H9 (cell line): ENCODE results near the gene UQCC3. TPM values are rescaled to one million over a fixed set of nuclear protein-coding genes. Genes with fewer than 3 reads are reported as not detected.
A peak's percentile ranks its signal among the peaks of the same experiment; 100 is the strongest.

Experiments
- DNase-seq: peaks from one replicate; pipeline ENCODE4 v3.0.0-alpha.2; 2017
- H2AFZ ChIP-seq: one replicate; pipeline ENCODE4 v1.6.1; 2013; ENCODE audit warnings: mild to moderate bottlenecking, low read length, control low read depth, moderate library complexity
- H2AK5ac ChIP-seq: 2 replicates; pipeline ENCODE4 v1.6.1; 2013; ENCODE audit warnings: low read length, control low read depth, mixed read lengths; ENCODE audit not compliant: insufficient read length
- H2BK120ac ChIP-seq: one replicate; pipeline ENCODE4 v1.6.1; 2013; ENCODE audit warnings: low read depth, mild to moderate bottlenecking, low read length, control low read depth, inconsistent platforms; ENCODE audit not compliant: poor library complexity, severe bottlenecking
- H2BK12ac ChIP-seq: 2 replicates; pipeline ENCODE4 v1.6.1; 2013; ENCODE audit warnings: low read length, control low read depth, mixed read lengths, low read depth; ENCODE audit not compliant: insufficient read length
- H2BK15ac ChIP-seq: 2 replicates; pipeline ENCODE4 v1.6.1; 2013; ENCODE audit warnings: low read depth, low read length, control low read depth
- H2BK20ac ChIP-seq: one replicate; pipeline ENCODE4 v1.6.1; 2013; ENCODE audit warnings: low read depth, mild to moderate bottlenecking, low read length, control low read depth, inconsistent platforms; ENCODE audit not compliant: poor library complexity, severe bottlenecking
- H2BK5ac ChIP-seq: 2 replicates; pipeline ENCODE4 v1.6.1; 2013; ENCODE audit warnings: low read length, control low read depth, mixed read lengths; ENCODE audit not compliant: insufficient read length
- H3K14ac ChIP-seq: 2 replicates; pipeline ENCODE4 v1.6.1; 2013; ENCODE audit warnings: low read length, control low read depth; ENCODE audit not compliant: insufficient read depth
- H3K18ac ChIP-seq: 2 replicates; pipeline ENCODE4 v1.6.1; 2013; ENCODE audit warnings: low read depth, mild to moderate bottlenecking, mixed read lengths, low read length, control low read depth; ENCODE audit not compliant: insufficient read length
- H3K23ac ChIP-seq: 2 replicates; pipeline ENCODE4 v1.6.1; 2013; ENCODE audit warnings: low read length, control low read depth, mixed read lengths, low read depth; ENCODE audit not compliant: insufficient read length
- H3K23me2 ChIP-seq: 2 replicates; pipeline ENCODE4 v1.6.1; 2013; ENCODE audit warnings: low read depth, mild to moderate bottlenecking, mixed read lengths, low read length, control low read depth; ENCODE audit not compliant: insufficient read length, poor library complexity, severe bottlenecking
- H3K27ac ChIP-seq: 2 replicates; pipeline ENCODE4 v1.5.1; 2013; ENCODE audit warnings: low read length, control low read depth, mixed read lengths, low read depth; ENCODE audit not compliant: insufficient read length
- H3K27me3 ChIP-seq: 2 replicates; pipeline ENCODE4 v1.6.1; 2013; ENCODE audit warnings: low read length, control low read depth, inconsistent platforms; ENCODE audit not compliant: insufficient read depth
- H3K4ac ChIP-seq: 2 replicates; pipeline ENCODE4 v1.6.1; 2013; ENCODE audit warnings: low read depth, mild to moderate bottlenecking, control low read depth, inconsistent platforms, low read length, moderate library complexity
- H3K4me1 ChIP-seq: 2 replicates; pipeline ENCODE4 v1.6.1; 2013; ENCODE audit warnings: low read length, control low read depth, inconsistent platforms; ENCODE audit not compliant: insufficient read depth
- H3K4me2 ChIP-seq: 2 replicates; pipeline ENCODE4 v1.6.1; 2013; ENCODE audit warnings: low read length, control low read depth, mixed read lengths; ENCODE audit not compliant: insufficient read length, insufficient read depth
- H3K56ac ChIP-seq: 2 replicates; pipeline ENCODE4 v1.6.1; 2013; ENCODE audit warnings: low read depth, mild to moderate bottlenecking, mixed read lengths, low read length, control low read depth; ENCODE audit not compliant: insufficient read length
- H3K79me1 ChIP-seq: 2 replicates; pipeline ENCODE4 v1.6.1; 2013; ENCODE audit warnings: low read depth, mild to moderate bottlenecking, moderate library complexity, low read length, control low read depth, inconsistent platforms; ENCODE audit not compliant: insufficient read depth, poor library complexity, severe bottlenecking
- H3K79me2 ChIP-seq: 2 replicates; pipeline ENCODE4 v1.6.1; 2013; ENCODE audit warnings: low read length, control low read depth, inconsistent platforms; ENCODE audit not compliant: insufficient read depth
- H3K9ac ChIP-seq: 2 replicates; pipeline ENCODE4 v1.6.1; 2013; ENCODE audit warnings: low read length, control low read depth, mixed read lengths; ENCODE audit not compliant: insufficient read length; ENCODE audit errors: extremely low read depth
- H3K9me3 ChIP-seq: one replicate; pipeline ENCODE4 v1.6.1; 2013; ENCODE audit warnings: low read depth, low read length, inconsistent platforms; ENCODE audit not compliant: control insufficient read depth
- H3T11ph ChIP-seq: one replicate; pipeline ENCODE4 v1.6.1; 2013; ENCODE audit warnings: mild to moderate bottlenecking, low read length, control low read depth, inconsistent platforms
- H4K20me1 ChIP-seq: one replicate; pipeline ENCODE4 v1.6.1; 2013; ENCODE audit not compliant: control insufficient read depth, insufficient read length, insufficient read depth
- H4K5ac ChIP-seq: 2 replicates; pipeline ENCODE4 v1.6.1; 2013; ENCODE audit warnings: low read depth, mild to moderate bottlenecking, mixed read lengths, low read length, control low read depth; ENCODE audit not compliant: insufficient read length
- H4K8ac ChIP-seq: replicated peaks from 2 replicates; pipeline ENCODE4 v1.6.1; 2013; ENCODE audit warnings: low read length, control low read depth, mixed read lengths, low read depth; ENCODE audit not compliant: insufficient read length
- H4K91ac ChIP-seq: 2 replicates; pipeline ENCODE4 v1.6.1; 2013; ENCODE audit warnings: low read depth, mild to moderate bottlenecking, moderate library complexity, mixed read lengths, low read length, control low read depth; ENCODE audit not compliant: insufficient read length
- H3K27ac Mint-ChIP-seq, 3 experiments: 2 replicates in 2 of 3; 3 replicates in 1 of 3; pipeline ENCODE4 v1.8.0; 2020 to 2021; ENCODE audit warnings: mixed read lengths in 3 of 3, mild to moderate bottlenecking in 1 of 3, moderate library complexity in 1 of 3
- H3K27me3 Mint-ChIP-seq: 2 replicates; pipeline ENCODE4 v1.8.0; 2021; ENCODE audit warnings: low read depth, mild to moderate bottlenecking, moderate library complexity, mixed read lengths
- H3K36me3 Mint-ChIP-seq, 3 experiments: 2 replicates in 2 of 3; 3 replicates in 1 of 3; pipeline ENCODE4 v1.8.0; 2020 to 2021; ENCODE audit warnings: low read depth in 3 of 3, mixed read lengths in 3 of 3; ENCODE audit not compliant: insufficient read depth in 1 of 3
- H3K4me1 Mint-ChIP-seq, 2 experiments: 2 replicates each; pipeline ENCODE4 v1.8.0; 2020; ENCODE audit warnings: mixed read lengths in 2 of 2
- H3K4me3 Mint-ChIP-seq, 2 experiments: 2 replicates in 1 of 2; 3 replicates in 1 of 2; pipeline ENCODE4 v1.8.0; 2020 to 2021; ENCODE audit warnings: mild to moderate bottlenecking in 2 of 2, mixed read lengths in 2 of 2, moderate library complexity in 1 of 2
- H3K9me3 Mint-ChIP-seq, 2 experiments: 2 replicates in 1 of 2; 3 replicates in 1 of 2; pipeline ENCODE4 v1.8.0; 2020; ENCODE audit warnings: mild to moderate bottlenecking in 2 of 2, mixed read lengths in 2 of 2, moderate library complexity in 1 of 2
- WGBS: extraction: QIAGEN DNeasy Blood & Tissue Kit; methylation state at CpG from one replicate; pipeline ENCODE4 v1.1.7; 2013; ENCODE audit warnings: missing lambda C conversion rate, low lambda C conversion rate, mixed read lengths; ENCODE audit not compliant: insufficient read length; ENCODE audit errors: extremely low coverage; 5-methylcytosine and 5-hydroxymethylcytosine counted together
- total RNA-seq: library from RNA; stranded (reverse); gene quantifications from 2 replicates; pipeline ENCODE4 v1.2.1, GENCODE V29; 2021
- TF ChIP-seq, protein P1 (sequence below): fragments of 200-600 bp; sonication (generic); conservative IDR thresholded peaks from 3 replicates; pipeline ENCODE4 v1.8.0; 2021; ENCODE audit warnings: antibody characterized with exemption, mild to moderate bottlenecking

UQCC3 gene
- total RNA-seq, 1 experiment from 2014 or later, result 11.1 TPM

DNA sequence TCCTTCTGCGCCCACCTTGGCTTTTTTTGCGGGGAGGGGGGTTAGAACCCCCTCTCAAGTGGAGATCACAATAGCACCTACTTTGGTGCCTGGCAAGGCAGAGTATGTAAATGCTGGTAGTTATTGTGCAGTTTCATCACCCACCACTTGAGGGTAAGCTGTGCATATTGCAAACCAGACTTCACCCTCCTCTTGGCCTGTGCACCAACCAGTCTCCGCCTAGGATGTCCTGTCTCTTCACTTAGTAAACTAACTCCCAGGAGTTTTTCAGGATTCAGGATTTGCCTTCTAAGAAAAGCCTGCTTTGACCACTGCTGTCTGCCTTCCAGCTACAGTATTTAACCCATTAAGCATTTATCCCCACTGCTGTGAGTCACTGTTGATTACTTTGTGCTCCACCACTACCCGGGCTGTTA is 9.4 kb downstream of the UQCC3 start:
- H3K4me1 ChIP-seq, result no peaks in the 10 kb centered on the region
- H3K9ac ChIP-seq, result no peak overlapping the region
- peaks cover 8% of the 10 kb centered on the region for H3K23me2 ChIP-seq
- DNase-seq, result no peak
- H3K4ac ChIP-seq, result no peak overlapping the region
- H2BK120ac ChIP-seq, result no peak overlapping the region
- H3K27me3 ChIP-seq, result no peaks in the 10 kb centered on the region
- no peaks in the 10 kb centered on the region for H3K79me2 ChIP-seq
- no peak overlapping the region for H2BK5ac ChIP-seq
- H3K23ac ChIP-seq, result no peak overlapping the region
- Mint-ChIP-seq H3K4me3 (peak overlapping the region; percentile 0 to 15; a peak in 2 of 5 replicates), H3K27ac (peak overlapping the region in 1 of 3 experiments; percentile 66; a peak in 1 of 7 replicates), H3K9me3 (0 out of 5 replicates have a peak, but pooled peaks cover 0 to 2% of the 10 kb centered on the region in 2 experiments), H3K36me3 (peaks cover 12 to 25% (median 22%) of the 10 kb centered on the region in 3 experiments; a peak in 6 of 7 replicates), H3K4me1 (peaks cover 15 to 20% of the 10 kb centered on the region in 2 experiments), H3K27me3 (no peaks in the 10 kb centered on the region)
- no peak overlapping the region for H3K56ac ChIP-seq
- H4K91ac ChIP-seq, result no peak overlapping the region
- no peak overlapping the region for H4K8ac ChIP-seq
- no peak overlapping the region for H3K18ac ChIP-seq
- H4K5ac ChIP-seq, result no peak overlapping the region
- no peak overlapping the region for H2AFZ ChIP-seq
- no peak overlapping the region for H3K4me2 ChIP-seq
- no CpG with 5 or more reads among the region's 4 CpGs for WGBS
- H2BK20ac ChIP-seq, result no peak overlapping the region
- H3K9me3 ChIP-seq, result no peaks in the 10 kb centered on the region
- TF ChIP-seq, protein P1, sequence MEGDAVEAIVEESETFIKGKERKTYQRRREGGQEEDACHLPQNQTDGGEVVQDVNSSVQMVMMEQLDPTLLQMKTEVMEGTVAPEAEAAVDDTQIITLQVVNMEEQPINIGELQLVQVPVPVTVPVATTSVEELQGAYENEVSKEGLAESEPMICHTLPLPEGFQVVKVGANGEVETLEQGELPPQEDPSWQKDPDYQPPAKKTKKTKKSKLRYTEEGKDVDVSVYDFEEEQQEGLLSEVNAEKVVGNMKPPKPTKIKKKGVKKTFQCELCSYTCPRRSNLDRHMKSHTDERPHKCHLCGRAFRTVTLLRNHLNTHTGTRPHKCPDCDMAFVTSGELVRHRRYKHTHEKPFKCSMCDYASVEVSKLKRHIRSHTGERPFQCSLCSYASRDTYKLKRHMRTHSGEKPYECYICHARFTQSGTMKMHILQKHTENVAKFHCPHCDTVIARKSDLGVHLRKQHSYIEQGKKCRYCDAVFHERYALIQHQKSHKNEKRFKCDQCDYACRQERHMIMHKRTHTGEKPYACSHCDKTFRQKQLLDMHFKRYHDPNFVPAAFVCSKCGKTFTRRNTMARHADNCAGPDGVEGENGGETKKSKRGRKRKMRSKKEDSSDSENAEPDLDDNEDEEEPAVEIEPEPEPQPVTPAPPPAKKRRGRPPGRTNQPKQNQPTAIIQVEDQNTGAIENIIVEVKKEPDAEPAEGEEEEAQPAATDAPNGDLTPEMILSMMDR, result peak; percentile 46; the same call in 2 of the 3 replicates
- no peak overlapping the region for H2BK15ac ChIP-seq
- no peak overlapping the region for H2AK5ac ChIP-seq
- H3K14ac ChIP-seq, result no peak overlapping the region
- H4K20me1 ChIP-seq, result no peaks in the 10 kb centered on the region
- H3T11ph ChIP-seq, result no peak overlapping the region
- H3K27ac ChIP-seq, result no peak overlapping the region
- H3K79me1 ChIP-seq, result no peaks in the 10 kb centered on the region
- no peak overlapping the region for H2BK12ac ChIP-seq
